ENCODE measurements around the gene CDC42BPA. TPM values are rescaled to one million over a fixed set of nuclear protein-coding genes. Genes with fewer than 3 reads are reported as not detected.

Gene CDC42BPA
- total and polyA plus RNA-seq, 2 donors from 2014 or later, result 11.2 to 60.7 TPM

- H3K4me1 ChIP-seq (ENCODE audit: control insufficient read depth in 2 of 3, insufficient read depth in 2 of 3, low read depth in 1 of 3, low read length in 3 of 3), result no peaks in the 10 kb centered on the region
- DNase-seq (no peak), FAIRE-seq (no peak)
- H3K36me3 ChIP-seq (ENCODE audit: control insufficient read depth in 2 of 3, insufficient read depth in 3 of 3, low read length in 3 of 3), result peaks cover 4 to 16% (median 6%) of the 10 kb centered on the region in 3 donors
- H3K27me3 ChIP-seq (ENCODE audit: control insufficient read depth, insufficient read depth, low read length), result no peaks in the 10 kb centered on the region
- H3K4me3 ChIP-seq (ENCODE audit: low read length in 3 of 3), result no peak overlapping the region
- H3K9ac ChIP-seq (ENCODE audit: low read length in 3 of 3), result no peak overlapping the region
- no peak overlapping the region for H3K27ac ChIP-seq (ENCODE audit: low read depth in 2 of 2, low read length in 2 of 2)
- TF ChIP-seq CTCF (IDR thresholded peaks at IDR 0.05; ENCODE audit: borderline replicate concordance, extremely low read depth, insufficient read depth), result no peak
- intact Hi-C loops (cut with DNase I), result no loop called here
- no peaks in the 10 kb centered on the region for H3K9me3 ChIP-seq (ENCODE audit: control insufficient read depth in 2 of 3, insufficient read depth in 1 of 3, low read length in 3 of 3)
Measured at GRCh38 chr1:227035316-227035715, 283.0 kb downstream of the CDC42BPA start.

- no peak for DNase-seq
- Histone ChIP-seq H3K4me1 (ENCODE audit: control insufficient read depth in 2 of 3, insufficient read depth in 2 of 3, low read depth in 1 of 3, low read length in 3 of 3) (no peaks in the 10 kb centered on the region), H3K9ac (ENCODE audit: low read length in 3 of 3) (no peak overlapping the region), H3K36me3 (ENCODE audit: control insufficient read depth in 2 of 3, insufficient read depth in 3 of 3, low read length in 3 of 3) (peaks cover 5 to 21% (median 6%) of the 10 kb centered on the region in 3 donors), H3K27me3 (ENCODE audit: control insufficient read depth, insufficient read depth, low read length) (no peaks in the 10 kb centered on the region), H3K4me3 (ENCODE audit: low read length in 3 of 3) (no peak overlapping the region), H3K27ac (ENCODE audit: low read depth in 2 of 2, low read length in 2 of 2) (no peak overlapping the region), H3K9me3 (ENCODE audit: control insufficient read depth in 2 of 3, insufficient read depth in 1 of 3, low read length in 3 of 3) (no peaks in the 10 kb centered on the region)
- intact Hi-C loops (cut with DNase I), result no loop called here
- FAIRE-seq, result no peak
- TF ChIP-seq CTCF (IDR thresholded peaks at IDR 0.05; ENCODE audit: borderline replicate concordance, extremely low read depth, insufficient read depth), result no peak
Measured at GRCh38 chr1:227033880-227034279, 284.4 kb downstream of the CDC42BPA start.

- peaks cover 2 to 28% (median 10%) of the 10 kb centered on the region in 3 donors for H3K36me3 ChIP-seq (ENCODE audit: control insufficient read depth in 2 of 3, insufficient read depth in 3 of 3, low read length in 3 of 3)
- H3K4me1 ChIP-seq (ENCODE audit: control insufficient read depth in 2 of 3, insufficient read depth in 2 of 3, low read depth in 1 of 3, low read length in 3 of 3), result no peaks in the 10 kb centered on the region
- no peak overlapping the region for H3K27ac ChIP-seq (ENCODE audit: low read depth in 2 of 2, low read length in 2 of 2)
- no peaks in the 10 kb centered on the region for H3K9me3 ChIP-seq (ENCODE audit: control insufficient read depth in 2 of 3, insufficient read depth in 1 of 3, low read length in 3 of 3)
- no peak for TF ChIP-seq CTCF (IDR thresholded peaks at IDR 0.05; ENCODE audit: borderline replicate concordance, extremely low read depth, insufficient read depth)
- H3K9ac ChIP-seq (ENCODE audit: low read length in 3 of 3), result no peak overlapping the region
- FAIRE-seq (no peak), DNase-seq (no peak)
- no peak overlapping the region for H3K4me3 ChIP-seq (ENCODE audit: low read length in 3 of 3)
- no peaks in the 10 kb centered on the region for H3K27me3 ChIP-seq (ENCODE audit: control insufficient read depth, insufficient read depth, low read length)
- intact Hi-C loops (cut with DNase I), result no loop called here
Measured at GRCh38 chr1:227032396-227032795, 285.9 kb downstream of the CDC42BPA start.

GRCh38 chr1:227016990-227017389 is 301.3 kb downstream of the CDC42BPA start:
- Histone ChIP-seq H3K4me1 (ENCODE audit: control insufficient read depth in 2 of 3, insufficient read depth in 2 of 3, low read depth in 1 of 3, low read length in 3 of 3) (no peaks in the 10 kb centered on the region), H3K4me3 (ENCODE audit: low read length in 3 of 3) (no peak overlapping the region), H3K36me3 (ENCODE audit: control insufficient read depth in 2 of 3, insufficient read depth in 3 of 3, low read length in 3 of 3) (peaks cover 0 to 13% (median 11%) of the 10 kb centered on the region in 3 donors), H3K27me3 (ENCODE audit: control insufficient read depth, insufficient read depth, low read length) (no peaks in the 10 kb centered on the region), H3K27ac (ENCODE audit: low read depth in 2 of 2, low read length in 2 of 2) (no peak overlapping the region), H3K9me3 (ENCODE audit: control insufficient read depth in 2 of 3, insufficient read depth in 1 of 3, low read length in 3 of 3) (peaks cover 0 to 1% (median 0%) of the 10 kb centered on the region in 3 donors), H3K9ac (ENCODE audit: low read length in 3 of 3) (no peak overlapping the region)
- intact Hi-C loops (cut with DNase I), result no loop called here
- no peak for DNase-seq
- no peak for FAIRE-seq
- no peak for TF ChIP-seq CTCF (IDR thresholded peaks at IDR 0.05; ENCODE audit: borderline replicate concordance, extremely low read depth, insufficient read depth)
